Measurements from ENCODE around the gene CASP10. TPM values are rescaled to one million over a fixed set of nuclear protein-coding genes. Genes with fewer than 3 reads are reported as not detected.

The CASP10 gene
- total RNA-seq, 1 donor from 2014 or later, result 9.0 TPM

DNA sequence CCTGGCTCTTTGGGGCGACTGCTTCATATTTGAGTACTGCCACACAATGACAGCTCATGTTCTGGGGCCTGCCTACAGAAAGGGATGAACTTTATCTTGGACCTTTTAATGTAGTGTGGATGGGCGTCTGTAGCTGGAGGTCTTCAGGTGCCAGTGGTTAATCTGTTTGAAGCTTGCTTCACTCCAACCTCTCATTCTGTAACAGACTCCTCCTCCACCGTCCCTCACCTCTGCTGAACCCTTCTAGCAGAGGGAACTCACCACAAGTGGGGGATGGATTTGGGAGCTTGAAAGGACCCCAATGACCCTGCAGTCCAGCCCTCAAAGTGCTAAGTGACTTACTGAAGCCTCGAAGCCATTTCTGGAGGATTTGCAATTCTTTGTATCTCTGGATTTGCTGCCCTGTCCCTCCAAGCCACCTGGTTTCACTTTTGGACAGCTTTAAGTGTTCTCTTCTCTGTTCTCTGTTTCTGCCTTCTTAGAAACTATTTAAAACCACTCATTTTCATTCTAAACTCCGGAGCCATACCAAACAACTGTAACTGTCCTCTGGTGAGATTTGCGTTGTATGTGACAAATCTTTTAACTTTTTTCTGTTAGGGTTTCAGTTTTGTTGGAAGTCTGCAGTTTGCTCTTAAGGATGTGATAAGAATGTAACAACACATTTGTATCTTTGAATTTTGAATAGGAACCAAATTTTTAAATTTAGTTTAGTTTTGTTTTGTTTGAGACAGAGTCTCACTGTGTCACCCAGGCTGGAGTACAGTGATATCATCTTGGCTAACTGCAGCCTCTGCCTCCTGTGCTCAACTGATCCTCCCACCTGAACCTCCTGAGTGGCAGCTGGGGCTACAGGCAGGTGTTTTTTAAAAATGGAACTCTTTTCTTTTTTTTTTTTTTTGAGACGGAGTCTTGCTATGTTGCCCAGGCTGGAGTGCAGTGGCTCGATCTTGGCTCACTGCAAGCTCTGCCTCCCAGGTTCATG lies 40.4 kb downstream of the CASP10 start:
- no peak for DNase-seq (ENCODE audit: low spot score, unreplicated experiment)
- TF ChIP-seq CTCF (IDR thresholded peaks at IDR 0.05; ENCODE audit: unreplicated experiment), result no peak
- Mint-ChIP-seq H3K27me3 (no peaks in the 10 kb centered on the region), H3K4me1 (ENCODE audit: low read depth) (peaks cover 8% of the 10 kb centered on the region), H3K4me3 (ENCODE audit: low read depth) (no peak overlapping the region), H3K27ac (peak overlapping the region; percentile 84), H3K36me3 (ENCODE audit: insufficient read depth) (no peaks in the 10 kb centered on the region), H3K9me3 (ENCODE audit: low read depth) (no peaks in the 10 kb centered on the region)

DNA sequence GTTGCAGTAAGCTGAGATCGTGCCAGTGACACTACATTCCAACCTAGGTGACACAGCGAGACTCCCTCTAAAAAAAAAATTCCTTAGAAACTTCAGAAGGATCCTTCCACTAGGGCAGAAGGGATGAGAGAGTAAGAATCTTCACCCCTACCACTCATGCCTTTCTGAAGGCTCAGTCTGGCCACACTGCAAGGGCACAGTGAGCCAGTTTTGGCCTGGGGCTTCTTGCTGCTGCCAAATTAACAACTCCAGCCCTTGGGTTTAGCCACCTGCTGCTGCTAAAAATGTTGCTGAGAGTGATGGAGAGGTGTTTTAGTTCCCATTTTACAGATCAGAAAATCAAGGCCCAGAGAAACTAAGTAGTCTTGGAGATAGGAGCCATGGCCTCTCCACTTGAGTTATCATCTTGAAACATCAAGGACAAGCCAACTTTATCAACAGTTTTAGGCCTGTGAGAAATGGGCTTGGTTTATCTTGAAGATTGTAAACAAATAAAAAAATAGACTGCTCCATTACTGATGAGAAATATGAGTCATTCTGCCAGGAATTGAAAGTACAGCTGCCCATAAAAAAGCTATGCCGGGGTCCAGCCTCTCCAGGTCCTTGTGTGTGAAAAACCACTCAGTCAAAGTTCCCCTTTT lies 45.5 kb downstream of the CASP10 start:
- peaks cover 7% of the 10 kb centered on the region for H3K27me3 Mint-ChIP-seq
- H3K4me1 Mint-ChIP-seq (ENCODE audit: low read depth), result no peaks in the 10 kb centered on the region
- H3K4me3 Mint-ChIP-seq (ENCODE audit: low read depth), result no peak overlapping the region
- no peak for TF ChIP-seq CTCF (IDR thresholded peaks at IDR 0.05; ENCODE audit: unreplicated experiment)
- no peaks in the 10 kb centered on the region for H3K9me3 Mint-ChIP-seq (ENCODE audit: low read depth)
- H3K36me3 Mint-ChIP-seq (ENCODE audit: insufficient read depth), result no peaks in the 10 kb centered on the region
- DNase-seq (ENCODE audit: low spot score, unreplicated experiment), result no peak
- H3K27ac Mint-ChIP-seq, result no peak overlapping the region

- no peaks in the 10 kb centered on the region for H3K36me3 Mint-ChIP-seq (ENCODE audit: insufficient read depth)
- H3K27me3 Mint-ChIP-seq, result peaks cover 7% of the 10 kb centered on the region
- H3K4me3 Mint-ChIP-seq (ENCODE audit: low read depth), result no peak overlapping the region
- TF ChIP-seq CTCF (IDR thresholded peaks at IDR 0.05; ENCODE audit: unreplicated experiment), result no peak
- peak overlapping the region; percentile 34 for H3K27ac Mint-ChIP-seq
- no peak for DNase-seq (ENCODE audit: low spot score, unreplicated experiment)
- no peaks in the 10 kb centered on the region for H3K4me1 Mint-ChIP-seq (ENCODE audit: low read depth)
- H3K9me3 Mint-ChIP-seq (ENCODE audit: low read depth), result no peaks in the 10 kb centered on the region
Observed at GRCh38 chr2:201228912-201229290, 46.0 kb downstream of the CASP10 start.

- no peaks in the 10 kb centered on the region for H3K36me3 Mint-ChIP-seq (ENCODE audit: insufficient read depth)
- TF ChIP-seq CTCF (IDR thresholded peaks at IDR 0.05; ENCODE audit: unreplicated experiment), result peak; percentile 87
- no peak overlapping the region for H3K27ac Mint-ChIP-seq
- DNase-seq (ENCODE audit: low spot score, unreplicated experiment), result peak; percentile 70
- peaks cover 5% of the 10 kb centered on the region for H3K4me1 Mint-ChIP-seq (ENCODE audit: low read depth)
- H3K27me3 Mint-ChIP-seq, result peaks cover 7% of the 10 kb centered on the region
- no peak overlapping the region for H3K4me3 Mint-ChIP-seq (ENCODE audit: low read depth)
- no peaks in the 10 kb centered on the region for H3K9me3 Mint-ChIP-seq (ENCODE audit: low read depth)
Observed at GRCh38 chr2:201231781-201232466, 49.0 kb downstream of the CASP10 start.

GRCh38 chr2:201232467-201232815 lies 49.5 kb downstream of the CASP10 start:
- no peak for TF ChIP-seq CTCF (IDR thresholded peaks at IDR 0.05; ENCODE audit: unreplicated experiment)
- Mint-ChIP-seq H3K9me3 (ENCODE audit: low read depth) (no peaks in the 10 kb centered on the region), H3K4me3 (ENCODE audit: low read depth) (no peak overlapping the region)

More at GRCh38 chr2:201232467-201232815, 49.5 kb downstream of the CASP10 start:
- DNase-seq (ENCODE audit: low spot score, unreplicated experiment), result no peak
- peaks cover 7% of the 10 kb centered on the region for H3K27me3 Mint-ChIP-seq
- H3K27ac Mint-ChIP-seq, result no peak overlapping the region
- no peaks in the 10 kb centered on the region for H3K36me3 Mint-ChIP-seq (ENCODE audit: insufficient read depth)
- peaks cover 5% of the 10 kb centered on the region for H3K4me1 Mint-ChIP-seq (ENCODE audit: low read depth)
